ENCODE results near the gene RING1.

Gene RING1

DNA sequence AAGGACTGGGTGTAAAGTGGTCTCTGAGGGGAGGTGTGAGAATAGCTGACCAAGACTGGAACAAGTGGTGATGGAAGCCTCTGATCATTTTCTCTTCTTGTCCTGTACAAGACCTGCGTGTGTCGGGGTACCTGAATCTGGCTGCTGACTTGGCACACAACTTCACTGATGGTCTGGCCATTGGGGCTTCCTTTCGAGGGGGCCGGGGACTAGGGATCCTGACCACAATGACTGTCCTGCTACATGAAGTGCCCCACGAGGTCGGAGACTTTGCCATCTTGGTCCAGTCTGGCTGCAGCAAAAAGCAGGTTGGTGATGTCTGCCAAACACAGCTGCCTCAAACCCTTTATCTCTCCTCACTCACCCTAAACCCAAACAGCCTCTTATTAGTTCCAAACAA, 5.5 kb upstream of the RING1 start:
- FAIRE-seq (no peak), DNase-seq (ENCODE audit: insufficient read length, low spot score) (no peak)
- TF ChIP-seq POLR2AphosphoS5 (IDR thresholded peaks at IDR 0.05; ENCODE audit: low read depth, low read length) (no peak), PAX5 (IDR thresholded peaks at IDR 0.05; ENCODE audit: insufficient read depth, low read length, severe bottlenecking) (no peak), SPI1 (IDR thresholded peaks at IDR 0.05; ENCODE audit: low read depth, low read length) (no peak), POLR2A (IDR thresholded peaks at IDR 0.05; ENCODE audit: low read depth, low read length) (no peak)

DNA sequence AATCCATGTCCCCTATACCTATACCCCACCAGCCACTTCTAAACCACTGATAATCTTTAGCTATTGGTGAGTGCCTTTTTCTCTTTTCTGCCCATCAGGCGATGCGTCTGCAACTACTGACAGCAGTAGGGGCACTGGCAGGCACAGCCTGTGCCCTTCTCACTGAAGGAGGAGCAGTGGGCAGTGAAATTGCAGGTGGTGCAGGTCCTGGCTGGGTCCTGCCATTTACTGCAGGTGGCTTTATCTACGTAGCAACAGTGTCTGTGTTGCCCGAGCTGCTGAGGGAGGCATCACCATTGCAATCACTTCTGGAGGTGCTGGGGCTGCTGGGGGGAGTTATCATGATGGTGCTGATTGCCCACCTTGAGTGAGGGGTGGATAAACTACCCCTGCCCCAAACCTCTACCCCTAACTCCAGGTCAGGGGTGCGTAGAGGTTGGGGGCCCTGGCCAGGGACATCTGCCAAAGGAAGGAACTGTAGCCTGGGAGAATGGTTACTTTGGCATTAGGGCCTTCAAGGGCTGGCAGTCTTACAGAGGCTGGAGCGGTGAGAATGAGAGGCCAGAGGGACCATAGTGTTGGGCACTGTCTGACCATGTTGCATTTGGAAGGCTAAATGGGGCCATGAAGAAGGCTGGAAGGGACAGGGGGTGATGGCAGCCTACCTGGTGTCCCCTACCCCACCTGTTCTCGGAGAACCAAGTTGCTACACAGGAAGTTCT, 4.7 kb upstream of the RING1 start:
- DNase-seq (ENCODE audit: insufficient read length, low spot score): no peak
- no peak for FAIRE-seq
- no peak for TF ChIP-seq POLR2AphosphoS5 (IDR thresholded peaks at IDR 0.05; ENCODE audit: low read depth, low read length)
- no peak for TF ChIP-seq POU2F2 (IDR thresholded peaks at IDR 0.05; ENCODE audit: low read depth, low read length)
- TF ChIP-seq SPI1 (IDR thresholded peaks at IDR 0.05; ENCODE audit: low read depth, low read length): no peak
- no peak for TF ChIP-seq TAF1 (IDR thresholded peaks at IDR 0.05; ENCODE audit: low read depth, low read length)
- TF ChIP-seq PAX5 (IDR thresholded peaks at IDR 0.05; ENCODE audit: insufficient read depth, low read length, severe bottlenecking): no peak
- no peak for TF ChIP-seq POLR2A (IDR thresholded peaks at IDR 0.05; ENCODE audit: low read depth, low read length)

DNA sequence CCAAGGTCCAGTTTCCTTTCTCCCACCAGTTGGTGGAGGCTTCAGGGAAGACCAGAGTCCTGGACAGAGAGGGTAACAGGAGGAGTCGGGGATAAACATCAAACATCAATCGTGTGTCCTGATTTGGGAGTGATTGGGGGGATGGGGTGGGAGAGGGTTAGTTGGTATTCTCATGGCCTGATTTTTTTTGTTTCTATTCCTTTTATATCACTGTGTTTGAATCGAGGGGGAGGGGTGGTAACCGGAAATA, 4.2 kb upstream of the RING1 start:
- FAIRE-seq (no peak), DNase-seq (ENCODE audit: insufficient read length, low spot score) (no peak)
- TF ChIP-seq POLR2A (IDR thresholded peaks at IDR 0.05; ENCODE audit: low read depth, low read length) (no peak), TAF1 (IDR thresholded peaks at IDR 0.05; ENCODE audit: low read depth, low read length) (no peak), SPI1 (IDR thresholded peaks at IDR 0.05; ENCODE audit: low read depth, low read length) (no peak), POU2F2 (IDR thresholded peaks at IDR 0.05; ENCODE audit: low read depth, low read length) (no peak), POLR2AphosphoS5 (IDR thresholded peaks at IDR 0.05; ENCODE audit: low read depth, low read length) (no peak), PAX5 (IDR thresholded peaks at IDR 0.05; ENCODE audit: insufficient read depth, low read length, severe bottlenecking) (no peak)

DNA sequence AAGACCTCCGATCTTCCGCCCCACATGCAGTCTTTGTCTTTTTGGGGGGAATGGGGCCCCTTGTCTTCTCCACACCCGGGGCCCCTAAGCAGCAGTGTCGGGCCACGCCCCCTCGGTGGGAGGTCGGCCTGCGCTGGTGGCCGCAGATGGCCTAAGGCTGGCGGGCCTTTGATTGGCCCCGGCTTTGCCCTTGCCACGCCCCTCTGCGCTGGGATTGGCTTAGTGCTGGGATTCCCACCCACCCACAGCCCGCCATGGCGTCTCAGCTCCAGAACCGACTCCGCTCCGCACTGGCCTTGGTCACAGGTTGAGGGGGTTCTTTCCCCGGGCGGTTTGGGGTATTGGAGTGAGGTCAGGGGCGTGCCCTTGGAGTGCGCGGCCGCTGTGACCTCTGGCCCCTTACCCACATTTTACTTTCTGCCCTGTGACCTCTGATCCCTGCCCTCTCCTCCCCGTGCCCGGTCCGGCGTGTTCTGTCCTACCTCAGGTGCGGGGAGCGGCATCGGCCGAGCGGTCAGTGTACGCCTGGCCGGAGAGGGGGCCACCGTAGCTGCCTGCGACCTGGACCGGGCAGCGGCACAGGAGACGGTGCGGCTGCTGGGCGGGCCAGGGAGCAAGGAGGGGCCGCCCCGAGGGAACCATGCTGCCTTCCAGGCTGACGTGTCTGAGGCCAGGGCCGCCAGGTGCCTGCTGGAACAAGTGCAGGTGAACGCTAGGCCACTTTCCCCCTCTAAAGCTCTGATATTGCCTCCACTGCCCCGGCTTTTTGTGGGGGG, 3.7 kb upstream of the RING1 start, which contains the start of gene HSD17B8:
HSD17B8 (plus strand) TSS at position 241 of the 776 bp plus-strand sequence; CDS start at position 255, 14 bp downstream.
- peak; percentile 93 for FAIRE-seq
- no peak for TF ChIP-seq SPI1 (IDR thresholded peaks at IDR 0.05; ENCODE audit: low read depth, low read length)
- peak; percentile 73; the same call in 1 of the 2 replicates for TF ChIP-seq POLR2AphosphoS5 (IDR thresholded peaks at IDR 0.05; ENCODE audit: low read depth, low read length)
- TF ChIP-seq POLR2A (IDR thresholded peaks at IDR 0.05; ENCODE audit: low read depth, low read length): peak; percentile 74
- TF ChIP-seq TAF1 (IDR thresholded peaks at IDR 0.05; ENCODE audit: low read depth, low read length): peak; percentile 67; the same call in 1 of the 2 replicates
- peak; percentile 15 for TF ChIP-seq PAX5 (IDR thresholded peaks at IDR 0.05; ENCODE audit: insufficient read depth, low read length, severe bottlenecking)
- TF ChIP-seq POU2F2 (IDR thresholded peaks at IDR 0.05; ENCODE audit: low read depth, low read length): no peak
- DNase-seq (ENCODE audit: insufficient read length, low spot score): peak; percentile 93

DNA sequence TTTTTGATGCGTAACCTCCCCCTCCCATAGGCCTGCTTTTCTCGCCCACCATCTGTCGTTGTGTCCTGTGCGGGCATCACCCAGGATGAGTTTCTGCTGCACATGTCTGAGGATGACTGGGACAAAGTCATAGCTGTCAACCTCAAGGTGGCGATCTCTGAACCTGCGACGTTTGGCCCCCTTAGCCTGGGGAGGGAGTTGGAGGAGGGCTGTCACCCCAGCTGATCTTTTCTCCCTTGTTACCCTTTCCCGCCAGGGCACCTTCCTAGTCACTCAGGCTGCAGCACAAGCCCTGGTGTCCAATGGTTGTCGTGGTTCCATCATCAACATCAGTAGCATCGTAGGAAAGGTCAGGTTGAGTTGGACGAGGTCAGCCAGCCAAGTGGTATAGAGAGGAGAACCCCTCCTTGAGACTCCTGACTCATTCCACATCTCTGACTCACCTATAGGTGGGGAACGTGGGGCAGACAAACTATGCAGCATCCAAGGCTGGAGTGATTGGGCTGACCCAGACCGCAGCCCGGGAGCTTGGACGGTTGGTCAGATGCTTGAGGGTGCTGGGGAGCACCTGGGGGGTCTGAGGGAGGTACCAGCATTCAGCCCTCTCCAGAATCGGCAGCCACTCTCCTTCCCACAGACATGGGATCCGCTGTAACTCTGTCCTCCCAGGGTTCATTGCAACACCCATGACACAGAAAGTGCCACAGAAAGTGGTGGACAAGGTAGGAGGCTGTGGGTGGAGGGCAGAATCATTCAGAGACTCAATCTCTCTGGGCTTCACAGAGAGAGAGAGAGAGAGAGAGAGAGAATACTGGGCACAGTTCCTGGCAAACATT, 2.9 kb upstream of the RING1 start:
- no peak for TF ChIP-seq TAF1 (IDR thresholded peaks at IDR 0.05; ENCODE audit: low read depth, low read length)
- TF ChIP-seq POLR2A (IDR thresholded peaks at IDR 0.05; ENCODE audit: low read depth, low read length): no peak
- no peak for TF ChIP-seq SPI1 (IDR thresholded peaks at IDR 0.05; ENCODE audit: low read depth, low read length)
- no peak for TF ChIP-seq PAX5 (IDR thresholded peaks at IDR 0.05; ENCODE audit: insufficient read depth, low read length, severe bottlenecking)
- no peak for TF ChIP-seq POU2F2 (IDR thresholded peaks at IDR 0.05; ENCODE audit: low read depth, low read length)
- TF ChIP-seq POLR2AphosphoS5 (IDR thresholded peaks at IDR 0.05; ENCODE audit: low read depth, low read length): no peak
- DNase-seq (ENCODE audit: insufficient read length, low spot score): no peak
- peak; percentile 35 for FAIRE-seq

DNA sequence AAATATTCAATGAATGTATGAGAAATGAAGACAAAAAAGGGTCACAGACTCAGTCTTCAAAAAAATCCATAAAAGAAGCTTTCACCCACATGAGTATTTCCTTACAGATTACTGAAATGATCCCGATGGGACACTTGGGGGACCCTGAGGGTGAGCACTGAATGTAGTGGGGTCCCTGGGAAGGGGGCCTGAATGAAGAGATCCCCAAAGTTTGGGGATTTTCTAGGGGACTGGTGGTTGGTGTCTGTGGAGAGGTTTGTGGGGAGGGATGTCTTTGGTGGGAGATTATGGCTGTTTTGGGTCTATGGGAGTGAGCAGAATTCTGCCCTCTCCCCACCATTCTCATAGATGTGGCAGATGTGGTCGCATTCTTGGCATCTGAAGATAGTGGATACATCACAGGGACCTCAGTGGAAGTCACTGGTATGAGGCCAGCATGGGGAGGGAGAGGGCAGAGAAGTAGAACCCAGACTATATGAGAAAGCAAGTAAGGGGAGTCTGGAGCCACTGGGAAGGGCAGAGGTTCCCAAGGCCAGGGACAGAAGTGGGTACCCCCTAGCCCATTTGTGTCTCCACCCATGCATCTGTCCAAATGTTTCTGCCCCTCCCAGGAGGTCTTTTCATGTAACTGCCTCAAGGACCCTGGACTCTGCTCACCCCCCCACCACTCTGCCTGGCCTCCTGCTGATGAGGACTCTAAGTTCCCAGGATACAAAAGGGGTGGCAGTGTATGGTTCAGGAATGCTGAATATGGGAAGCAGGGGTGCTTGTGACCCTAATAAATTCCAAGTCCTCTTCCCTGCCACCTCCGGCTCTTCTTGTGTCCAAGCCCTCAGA, 2.1 kb upstream of the RING1 start:
- DNase-seq (ENCODE audit: insufficient read length, low spot score): no peak
- no peak for FAIRE-seq
- TF ChIP-seq PAX5 (IDR thresholded peaks at IDR 0.05; ENCODE audit: insufficient read depth, low read length, severe bottlenecking): no peak
- no peak for TF ChIP-seq SPI1 (IDR thresholded peaks at IDR 0.05; ENCODE audit: low read depth, low read length)
- no peak for TF ChIP-seq POU2F2 (IDR thresholded peaks at IDR 0.05; ENCODE audit: low read depth, low read length)
- no peak for TF ChIP-seq POLR2A (IDR thresholded peaks at IDR 0.05; ENCODE audit: low read depth, low read length)
- no peak for TF ChIP-seq POLR2AphosphoS5 (IDR thresholded peaks at IDR 0.05; ENCODE audit: low read depth, low read length)
- TF ChIP-seq TAF1 (IDR thresholded peaks at IDR 0.05; ENCODE audit: low read depth, low read length): no peak

DNA sequence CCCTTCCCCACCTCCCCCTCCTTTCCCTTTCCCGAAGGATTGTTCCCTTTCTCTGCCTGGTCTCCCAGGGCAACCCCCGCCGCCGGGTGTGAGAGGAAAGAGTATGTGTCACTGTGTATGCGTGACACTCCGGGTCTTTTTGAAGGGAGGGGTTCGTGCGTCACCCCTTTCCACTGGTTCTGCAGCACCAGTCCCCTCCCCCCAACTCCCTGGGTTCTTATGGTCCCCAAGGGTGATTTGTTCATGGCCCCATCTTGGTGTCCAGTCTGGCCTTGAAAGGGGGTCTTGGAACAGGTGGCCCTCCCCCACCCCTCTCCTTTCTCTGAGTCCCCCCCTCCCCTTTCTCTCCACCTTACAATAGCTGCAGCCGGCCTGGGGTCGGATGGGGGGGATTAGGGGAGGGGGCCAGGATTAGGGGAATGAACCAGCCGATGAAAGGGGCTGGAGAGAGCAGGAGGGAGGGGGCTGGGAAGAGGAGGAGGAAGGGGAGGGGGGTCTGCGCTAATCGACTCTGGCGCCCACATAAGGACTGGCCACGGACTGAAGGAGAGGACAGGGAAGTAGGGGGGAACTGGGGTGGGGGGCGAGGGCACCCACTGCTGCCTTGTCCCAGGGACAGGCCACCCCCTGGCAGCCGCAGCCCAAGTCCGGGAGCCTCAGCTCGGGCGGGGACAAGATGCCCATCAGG, 1.3 kb upstream of the RING1 start:
- TF ChIP-seq SPI1 (IDR thresholded peaks at IDR 0.05; ENCODE audit: low read depth, low read length): no peak
- no peak for TF ChIP-seq POU2F2 (IDR thresholded peaks at IDR 0.05; ENCODE audit: low read depth, low read length)
- no peak for TF ChIP-seq POLR2AphosphoS5 (IDR thresholded peaks at IDR 0.05; ENCODE audit: low read depth, low read length)
- TF ChIP-seq PAX5 (IDR thresholded peaks at IDR 0.05; ENCODE audit: insufficient read depth, low read length, severe bottlenecking): no peak
- FAIRE-seq (no peak), DNase-seq (ENCODE audit: insufficient read length, low spot score) (no peak)

DNA sequence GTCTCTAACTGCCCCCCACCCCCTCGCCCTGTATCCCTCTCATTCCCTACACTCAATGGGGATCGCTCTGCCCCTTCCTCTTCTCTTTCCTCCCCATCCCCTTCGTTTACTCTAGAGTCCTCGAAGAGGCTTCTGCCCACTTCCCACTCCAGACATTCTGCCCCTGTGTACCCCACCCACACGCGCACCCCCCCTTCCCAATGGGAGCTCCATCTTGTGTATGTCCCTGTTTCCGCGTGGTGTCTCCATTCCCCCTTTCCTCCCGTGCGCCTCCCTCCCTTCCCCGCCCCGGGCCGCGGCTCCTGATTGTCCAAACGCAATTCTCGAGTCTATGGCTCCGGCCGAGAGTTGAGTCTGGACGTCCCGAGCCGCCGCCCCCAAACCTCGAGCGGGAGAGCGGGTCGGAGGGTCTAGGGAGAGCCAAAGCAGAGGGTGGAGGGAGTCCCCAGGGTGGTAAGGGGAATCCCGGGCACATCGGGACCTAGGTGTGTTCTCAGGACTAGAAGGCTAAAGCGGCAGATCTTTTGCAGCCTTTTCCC, 679 bp upstream of the RING1 start:
- TF ChIP-seq POLR2A (IDR thresholded peaks at IDR 0.05; ENCODE audit: low read depth, low read length): no peak
- no peak for TF ChIP-seq TAF1 (IDR thresholded peaks at IDR 0.05; ENCODE audit: low read depth, low read length)
- no peak for TF ChIP-seq POU2F2 (IDR thresholded peaks at IDR 0.05; ENCODE audit: low read depth, low read length)
- no peak for TF ChIP-seq POLR2AphosphoS5 (IDR thresholded peaks at IDR 0.05; ENCODE audit: low read depth, low read length)
- TF ChIP-seq PAX5 (IDR thresholded peaks at IDR 0.05; ENCODE audit: insufficient read depth, low read length, severe bottlenecking): no peak
- TF ChIP-seq SPI1 (IDR thresholded peaks at IDR 0.05; ENCODE audit: low read depth, low read length): no peak
- FAIRE-seq: no peak
- DNase-seq (ENCODE audit: insufficient read length, low spot score): no peak

Measured in GM12891 (cell line).